HG02571 (cell line): ENCODE data around the gene KLHL7.
A peak's percentile ranks its signal among the peaks of the same experiment; 100 is the strongest.

Experiments
- ATAC-seq: cut with Tn5 transposase; IDR thresholded peaks from one replicate; pipeline ENCODE4 v1.9.1; 2021; ENCODE audit warnings: mild to moderate bottlenecking, moderate library complexity; ENCODE audit not compliant: unreplicated experiment

The KLHL7 gene

GRCh38 chr7:23105644-23106056 lies at the start of gene KLHL7:
Gene KLHL7, plus strand, starts transcription at chr7:23105785. Its CDS starts 242 bp downstream, at chr7:23106027.
- ATAC-seq, result peak; percentile 96

GRCh38 chr7:23058408-23059096 lies 47.0 kb upstream of the KLHL7 start:
- ATAC-seq, result no peak

GRCh38 chr7:23061327-23061726 lies 44.3 kb upstream of the KLHL7 start:
- ATAC-seq, result no peak

- no peak for ATAC-seq
These were observed 43.1 kb upstream of the KLHL7 start for GRCh38 chr7:23062452-23062851.

GRCh38 chr7:23065974-23066373 lies 39.6 kb upstream of the KLHL7 start:
- ATAC-seq, result no peak

GRCh38 chr7:23067271-23067670 lies 38.3 kb upstream of the KLHL7 start:
- ATAC-seq, result no peak

GRCh38 chr7:23072048-23072447 lies 33.5 kb upstream of the KLHL7 start:
- ATAC-seq, result no peak

GRCh38 chr7:23072922-23073321 lies 32.7 kb upstream of the KLHL7 start:
- ATAC-seq, result no peak

GRCh38 chr7:23074443-23075261 lies 30.9 kb upstream of the KLHL7 start:
- ATAC-seq, result no peak

GRCh38 chr7:23075571-23075970 lies 30.0 kb upstream of the KLHL7 start:
- no peak for ATAC-seq

- no peak for ATAC-seq
These were observed 28.8 kb upstream of the KLHL7 start for GRCh38 chr7:23076772-23077171.

- ATAC-seq, result no peak
These were observed 12.5 kb upstream of the KLHL7 start for GRCh38 chr7:23093111-23093510.

GRCh38 chr7:23093546-23093945 lies 12.0 kb upstream of the KLHL7 start:
- ATAC-seq, result no peak

- ATAC-seq, result no peak
These were observed 8.9 kb upstream of the KLHL7 start for GRCh38 chr7:23096518-23097290.

GRCh38 chr7:23098029-23098428 lies 7.6 kb upstream of the KLHL7 start:
- no peak for ATAC-seq

GRCh38 chr7:23098460-23098859 lies 7.1 kb upstream of the KLHL7 start:
- ATAC-seq, result no peak

GRCh38 chr7:23100697-23101096 lies 4.9 kb upstream of the KLHL7 start:
- ATAC-seq, result no peak

- peak; percentile 27 for ATAC-seq
These were observed 420 bp upstream of the KLHL7 start for GRCh38 chr7:23105086-23105643.

GRCh38 chr7:23106057-23106822 lies 655 bp downstream of the KLHL7 start:
- ATAC-seq, result peak; percentile 37
